HepG2 (cell line): ENCODE results near the gene TRDMT1. TPM values are rescaled to one million over a fixed set of nuclear protein-coding genes. Genes with fewer than 3 reads are reported as not detected.

Source experiments
- ATAC-seq: fragments of 200-7000 bp; cut with Tn5 transposase; 3 replicates; pipeline ENCODE4 v1.9.1; 2020; ENCODE audit warnings: mild to moderate bottlenecking, moderate library complexity
- BruUV-seq: library from RNA; stranded (reverse); fragments of 400-500 nt; replicated peaks from 2 replicates; lab custom pipeline; 2021; lab: Mats Ljungman, UMichigan
- CTCF ChIA-PET: fragments of 300-600 bp; formaldehyde crosslinking; extraction: SDS; loops from one replicate; lab custom pipeline; 2021; ENCODE audit warnings: low total read pairs, inconsistent platforms, low intra/inter-chr PET ratio; lab: Yijun Ruan, JAX
- POLR2A ChIA-PET: fragments of 350-600 bp; sonication (Branson Sonifier 250); formaldehyde crosslinking; loops from one replicate; lab custom pipeline; 2020; ENCODE audit warnings: antibody characterized with exemption, inconsistent platforms; lab: Yijun Ruan, JAX
- DNase-seq: peaks from one replicate; pipeline ENCODE4 v3.0.0-alpha.2; 2015; ENCODE audit warnings: low spot score
- FAIRE-seq: peaks from 3 replicates; lab custom pipeline; 2011; peaks lifted over from hg19 to GRCh38; lab: Jason Lieb, UNC
- H2AFZ ChIP-seq: one replicate; pipeline ENCODE4 v1.6.1; 2011; ENCODE audit warnings: low read length, inconsistent platforms
- H3K27ac ChIP-seq: fragments of 300-600 bp; 3 replicates; pipeline ENCODE4 v1.8.0; 2011; ENCODE audit warnings: mixed run types, mild to moderate bottlenecking, mixed read lengths, low read length, inconsistent platforms; ENCODE audit not compliant: insufficient read depth; ENCODE audit errors: extremely low read length
- H3K27me3 ChIP-seq, 2 experiments: fragments of 200-600 bp in 1 of 2; 2 replicates in 1 of 2; 3 replicates in 1 of 2; pipeline versions ENCODE4 v1.6.0 to v1.8.0; 2011; ENCODE audit warnings: low read length in 2 of 2, mild to moderate bottlenecking in 2 of 2, moderate library complexity in 2 of 2, inconsistent platforms in 1 of 2; ENCODE audit not compliant: insufficient read depth in 2 of 2, control insufficient read depth in 1 of 2
- H3K36me3 ChIP-seq, 2 experiments: fragments of 200-600 bp in 1 of 2; replicated peaks in 1 of 2; 2 replicates in 1 of 2; 3 replicates in 1 of 2; pipeline versions ENCODE4 v1.5.1 to v1.8.0; 2011; ENCODE audit warnings: low read length in 2 of 2, inconsistent platforms in 1 of 2; ENCODE audit not compliant: insufficient read depth in 2 of 2, control insufficient read depth in 1 of 2
- H3K4me1 ChIP-seq: 2 replicates; pipeline ENCODE4 v1.5.1; 2012; ENCODE audit warnings: low read length, inconsistent platforms; ENCODE audit not compliant: insufficient read depth
- H3K4me2 ChIP-seq: 2 replicates; pipeline ENCODE4 v1.6.0; 2011; ENCODE audit warnings: low read depth, low read length, inconsistent platforms
- H3K4me3 ChIP-seq, 3 experiments: fragments of 200-600 bp in 1 of 3; sonication (generic), shearing (Covaris generic) in 1 of 3; replicated peaks in 1 of 3; 2 replicates each; pipeline ENCODE4 v1.5.1; 2011 to 2016; ENCODE audit warnings: low read length in 3 of 3, inconsistent platforms in 2 of 3, low read depth in 2 of 3, mild to moderate bottlenecking in 2 of 3, control low read depth in 1 of 3, mixed read lengths in 1 of 3; ENCODE audit not compliant: insufficient read depth in 1 of 3
- H3K79me2 ChIP-seq: one replicate; pipeline ENCODE4 v1.6.1; 2011; ENCODE audit warnings: low read length, inconsistent platforms; ENCODE audit not compliant: insufficient read depth
- H3K9ac ChIP-seq: 2 replicates; pipeline ENCODE4 v1.6.0; 2011; ENCODE audit warnings: mild to moderate bottlenecking, low read depth, low read length, inconsistent platforms; ENCODE audit not compliant: insufficient read depth
- H3K9me3 ChIP-seq: 2 replicates; pipeline ENCODE4 v1.5.1; 2012; ENCODE audit warnings: mild to moderate bottlenecking, low read length
- H4K20me1 ChIP-seq: 2 replicates; pipeline ENCODE4 v1.6.0; 2011; ENCODE audit warnings: inconsistent platforms, mild to moderate bottlenecking, low read length, moderate library complexity; ENCODE audit not compliant: insufficient read depth
- HNRNPL ChIP-seq: fragments of 200-400 bp; formaldehyde crosslinking; IDR thresholded peaks from 2 replicates; pipeline ENCODE4 v1.6.1; 2017; ENCODE audit warnings: mild to moderate bottlenecking, low read depth, low read length
- HOXA9 ChIP-seq: sonication (generic); formaldehyde crosslinking; IDR thresholded peaks from 2 replicates; pipeline ENCODE4 v1.8.1; 2022; ENCODE audit warnings: missing genetic modification reagents, mild to moderate bottlenecking, moderate library complexity, borderline replicate concordance
- MEIS1 ChIP-seq: sonication (generic); formaldehyde crosslinking; IDR thresholded peaks from 2 replicates; pipeline ENCODE4 v1.9.0; 2021; ENCODE audit warnings: mild to moderate bottlenecking, missing genetic modification reagents, moderate library complexity, borderline replicate concordance
- NR3C1 ChIP-seq: sonication (generic); formaldehyde crosslinking; IDR thresholded peaks from 2 replicates; pipeline ENCODE4 v1.4.0; 2020; ENCODE audit warnings: missing genetic modification reagents
- POLR2G ChIP-seq: fragments of 200-400 bp; formaldehyde crosslinking; IDR thresholded peaks from 2 replicates; pipeline ENCODE4 v1.6.1; 2018; ENCODE audit warnings: mild to moderate bottlenecking, low read depth, low read length, moderate library complexity
- RNF2 ChIP-seq: fragments of 450-650 bp; conservative IDR thresholded peaks from 2 replicates; pipeline ENCODE4 v1.6.1; 2016; ENCODE audit warnings: low read depth
- SETDB1 ChIP-seq: sonication (generic); formaldehyde crosslinking; IDR thresholded peaks from 2 replicates; pipeline ENCODE4 v1.5.1; 2020; ENCODE audit warnings: missing genetic modification reagents, mild to moderate bottlenecking, borderline replicate concordance
- SMC3 ChIP-seq: IDR thresholded peaks from 2 replicates; pipeline ENCODE4 v1.6.1; 2011; ENCODE audit warnings: low read length, improper control_type of control experiment
- ZBTB21 ChIP-seq: sonication (generic); formaldehyde crosslinking; IDR thresholded peaks from 2 replicates; pipeline ENCODE4 v1.4.0; 2020; ENCODE audit warnings: missing genetic modification reagents
- ZNF350 ChIP-seq: sonication (generic); formaldehyde crosslinking; IDR thresholded peaks from 2 replicates; pipeline ENCODE4 v1.4.0; 2020; ENCODE audit warnings: mild to moderate bottlenecking, low read depth, missing genetic modification reagents, borderline replicate concordance
- ZNF446 ChIP-seq: sonication (generic); formaldehyde crosslinking; IDR thresholded peaks from 2 replicates; pipeline ENCODE4 v1.5.0; 2020; ENCODE audit warnings: mild to moderate bottlenecking, missing genetic modification reagents
- ZNF879 ChIP-seq: sonication (generic); formaldehyde crosslinking; IDR thresholded peaks from 2 replicates; pipeline ENCODE4 v1.8.1; 2023; ENCODE audit warnings: missing genetic modification reagents
- WGBS: methylation state at CpG from one replicate; pipeline ENCODE4 v1.1.6; 2017; ENCODE audit warnings: low lambda C conversion rate; 5-methylcytosine and 5-hydroxymethylcytosine counted together
- in situ Hi-C: cut with HindIII; loops from 2 replicates; pipeline ENCODE4 v1.10.0; 2017; ENCODE audit warnings: low pct_unique_long_range_greater_than_20kb; ENCODE audit not compliant: extremely low pct_ligation_motif_present
- intact Hi-C: fragments of 100-400 bp; cut with micrococcal nuclease; formaldehyde crosslinking; loops from one replicate; pipeline ENCODE4 v1.10.0; 2022; ENCODE audit not compliant: unreplicated experiment
- polyA plus RNA-seq, 8 experiments: library from polyadenylated mRNA; depleted of rRNA in 3 of 8; stranded (reverse) in 7 of 8; unstranded in 1 of 8; fragments of >200 nt; fragmentation: Illumina TruSeq in 4 of 8; extraction: Trizol in 4 of 8; gene quantifications; 2 replicates each; pipeline versions ENCODE4 v1.2.1 to v1.2.3, GENCODE V29; 2011 to 2016; ENCODE audit warnings: low read depth in 4 of 8, missing spikeins in 1 of 8, mixed read lengths in 1 of 8; ENCODE audit not compliant: insufficient read depth in 1 of 8
- total RNA-seq, 5 experiments: library from RNA; depleted of rRNA; stranded (reverse); fragments of >200 nt; fragmentation: Illumina TruSeq; extraction: Trizol; gene quantifications; 2 replicates each; pipeline ENCODE4 v1.2.3, GENCODE V29; 2016; ENCODE audit warnings: low read depth in 1 of 5
- TF ChIP-seq, protein P1 (sequence below): IDR thresholded peaks from 2 replicates; pipeline ENCODE4 v1.6.1; 2016; ENCODE audit warnings: low read depth, control low read depth
- TF ChIP-seq, protein P2 (sequence below): IDR thresholded peaks from 2 replicates; pipeline ENCODE4 v1.6.1; 2016; ENCODE audit warnings: missing biosample characterization, missing genetic modification reagents, low read depth
- TF ChIP-seq, protein P3 (sequence below): sonication (generic); formaldehyde crosslinking; IDR thresholded peaks from 2 replicates; pipeline ENCODE4 v1.8.0; 2022; ENCODE audit warnings: mild to moderate bottlenecking, missing genetic modification reagents, moderate library complexity
- TF ChIP-seq, protein P4 (sequence below): sonication (generic); formaldehyde crosslinking; IDR thresholded peaks from 2 replicates; pipeline ENCODE4 v1.4.0; 2020; ENCODE audit warnings: mild to moderate bottlenecking, missing genetic modification reagents, borderline replicate concordance
- TF ChIP-seq, protein P5 (sequence below): sonication (generic); formaldehyde crosslinking; IDR thresholded peaks from 2 replicates; pipeline ENCODE4 v1.4.0; 2020; ENCODE audit warnings: missing genetic modification reagents, borderline replicate concordance

Gene TRDMT1
- total and polyA plus RNA-seq, 2 of the 13 experiments (the other 11 are each of a cell fraction or from before 2014, with no cell fraction given): 2.0 to 3.0 TPM

DNA sequence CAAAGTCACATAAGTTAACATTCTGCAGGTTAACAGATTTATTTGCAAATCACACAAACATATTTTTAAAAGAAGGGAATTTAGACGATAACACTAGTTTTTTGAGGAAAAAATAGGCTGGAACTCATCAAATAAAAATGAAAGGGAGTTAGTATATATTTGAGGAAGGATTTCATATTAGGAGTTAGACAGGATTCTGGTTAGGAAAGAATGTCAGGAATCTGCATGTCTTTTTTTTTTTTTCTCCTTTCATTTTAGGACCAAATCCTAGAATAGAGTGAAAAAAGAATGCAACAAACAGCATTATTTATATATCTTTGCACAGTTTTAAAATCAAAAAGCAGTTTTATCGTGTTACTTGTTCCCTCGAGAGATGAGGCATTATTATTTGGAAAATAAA is 8.9 kb upstream of the TRDMT1 start:
- ATAC-seq (no peak), DNase-seq (no peak), FAIRE-seq (no peak)
- Histone ChIP-seq H3K4me2 (no peak overlapping the region), H3K36me3 (no peaks in the 10 kb centered on the region), H4K20me1 (no peaks in the 10 kb centered on the region), H3K4me1 (no peaks in the 10 kb centered on the region; the same call in 1 of the 2 replicates), H3K4me3 (no peak overlapping the region), H3K9me3 (no peaks in the 10 kb centered on the region), H3K27ac (no peak overlapping the region), H3K9ac (no peak overlapping the region), H3K79me2 (no peaks in the 10 kb centered on the region), H2AFZ (no peak overlapping the region), H3K27me3 (no peaks in the 10 kb centered on the region)
- in situ Hi-C loops (no loop called here), intact Hi-C loops (no loop called here)
- WGBS: 2% methylated on average over 3 of the region's 3 CpGs
- no TSS peak for BruUV-seq
- CTCF ChIA-PET: no interaction called here
- TF ChIP-seq HNRNPL: no peak
- no peak for TF ChIP-seq NR3C1
- TF ChIP-seq, protein P1, sequence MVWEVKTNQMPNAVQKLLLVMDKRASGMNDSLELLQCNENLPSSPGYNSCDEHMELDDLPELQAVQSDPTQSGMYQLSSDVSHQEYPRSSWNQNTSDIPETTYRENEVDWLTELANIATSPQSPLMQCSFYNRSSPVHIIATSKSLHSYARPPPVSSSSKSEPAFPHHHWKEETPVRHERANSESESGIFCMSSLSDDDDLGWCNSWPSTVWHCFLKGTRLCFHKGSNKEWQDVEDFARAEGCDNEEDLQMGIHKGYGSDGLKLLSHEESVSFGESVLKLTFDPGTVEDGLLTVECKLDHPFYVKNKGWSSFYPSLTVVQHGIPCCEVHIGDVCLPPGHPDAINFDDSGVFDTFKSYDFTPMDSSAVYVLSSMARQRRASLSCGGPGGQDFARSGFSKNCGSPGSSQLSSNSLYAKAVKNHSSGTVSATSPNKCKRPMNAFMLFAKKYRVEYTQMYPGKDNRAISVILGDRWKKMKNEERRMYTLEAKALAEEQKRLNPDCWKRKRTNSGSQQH: no peak
- TF ChIP-seq ZNF350 (CRISPR knock-in tag): no peak
- no peak for TF ChIP-seq POLR2G
- TF ChIP-seq SETDB1 (CRISPR knock-in tag): no peak
- TF ChIP-seq MEIS1: no peak
- TF ChIP-seq ZBTB21 (CRISPR knock-in tag): no peak
- no peak for TF ChIP-seq ZNF446 (CRISPR knock-in tag)
- no peak for TF ChIP-seq RNF2
- TF ChIP-seq, protein P2, sequence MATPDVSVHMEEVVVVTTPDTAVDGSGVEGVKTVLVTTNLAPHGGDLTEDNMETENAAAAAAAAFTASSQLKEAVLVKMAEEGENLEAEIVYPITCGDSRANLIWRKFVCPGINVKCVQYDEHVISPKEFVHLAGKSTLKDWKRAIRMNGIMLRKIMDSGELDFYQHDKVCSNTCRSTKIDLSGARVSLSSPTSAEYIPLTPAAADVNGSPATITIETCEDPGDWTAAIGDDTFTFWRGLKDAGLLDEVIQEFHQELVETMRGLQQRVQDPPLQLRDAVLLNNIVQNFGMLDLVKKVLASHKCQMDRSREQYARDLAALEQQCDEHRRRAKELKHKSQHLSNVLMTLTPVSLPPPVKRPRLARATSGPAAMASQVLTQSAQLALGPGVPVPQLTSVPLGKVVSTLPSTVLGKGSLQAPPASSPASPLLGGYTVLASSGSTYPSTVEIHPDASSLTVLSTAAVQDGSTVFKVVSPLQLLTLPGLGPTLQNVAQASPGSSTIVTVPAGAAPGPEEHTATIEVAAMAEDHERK (CRISPR knock-in tag): no peak
- no peak for TF ChIP-seq SMC3
- no peak for TF ChIP-seq ZNF879 (CRISPR knock-in tag)
- no peak for TF ChIP-seq HOXA9
- TF ChIP-seq, protein P3, sequence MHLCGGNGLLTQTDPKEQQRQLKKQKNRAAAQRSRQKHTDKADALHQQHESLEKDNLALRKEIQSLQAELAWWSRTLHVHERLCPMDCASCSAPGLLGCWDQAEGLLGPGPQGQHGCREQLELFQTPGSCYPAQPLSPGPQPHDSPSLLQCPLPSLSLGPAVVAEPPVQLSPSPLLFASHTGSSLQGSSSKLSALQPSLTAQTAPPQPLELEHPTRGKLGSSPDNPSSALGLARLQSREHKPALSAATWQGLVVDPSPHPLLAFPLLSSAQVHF (CRISPR knock-in tag): no peak
- TF ChIP-seq, protein P4, sequence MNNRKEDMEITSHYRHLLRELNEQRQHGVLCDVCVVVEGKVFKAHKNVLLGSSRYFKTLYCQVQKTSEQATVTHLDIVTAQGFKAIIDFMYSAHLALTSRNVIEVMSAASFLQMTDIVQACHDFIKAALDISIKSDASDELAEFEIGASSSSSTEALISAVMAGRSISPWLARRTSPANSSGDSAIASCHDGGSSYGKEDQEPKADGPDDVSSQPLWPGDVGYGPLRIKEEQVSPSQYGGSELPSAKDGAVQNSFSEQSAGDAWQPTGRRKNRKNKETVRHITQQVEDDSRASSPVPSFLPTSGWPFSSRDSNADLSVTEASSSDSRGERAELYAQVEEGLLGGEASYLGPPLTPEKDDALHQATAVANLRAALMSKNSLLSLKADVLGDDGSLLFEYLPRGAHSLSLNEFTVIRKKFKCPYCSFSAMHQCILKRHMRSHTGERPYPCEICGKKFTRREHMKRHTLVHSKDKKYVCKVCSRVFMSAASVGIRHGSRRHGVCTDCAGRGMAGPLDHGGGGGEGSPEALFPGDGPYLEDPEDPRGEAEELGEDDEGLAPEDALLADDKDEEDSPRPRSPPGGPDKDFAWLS (CRISPR knock-in tag): no peak
- TF ChIP-seq, protein P5, sequence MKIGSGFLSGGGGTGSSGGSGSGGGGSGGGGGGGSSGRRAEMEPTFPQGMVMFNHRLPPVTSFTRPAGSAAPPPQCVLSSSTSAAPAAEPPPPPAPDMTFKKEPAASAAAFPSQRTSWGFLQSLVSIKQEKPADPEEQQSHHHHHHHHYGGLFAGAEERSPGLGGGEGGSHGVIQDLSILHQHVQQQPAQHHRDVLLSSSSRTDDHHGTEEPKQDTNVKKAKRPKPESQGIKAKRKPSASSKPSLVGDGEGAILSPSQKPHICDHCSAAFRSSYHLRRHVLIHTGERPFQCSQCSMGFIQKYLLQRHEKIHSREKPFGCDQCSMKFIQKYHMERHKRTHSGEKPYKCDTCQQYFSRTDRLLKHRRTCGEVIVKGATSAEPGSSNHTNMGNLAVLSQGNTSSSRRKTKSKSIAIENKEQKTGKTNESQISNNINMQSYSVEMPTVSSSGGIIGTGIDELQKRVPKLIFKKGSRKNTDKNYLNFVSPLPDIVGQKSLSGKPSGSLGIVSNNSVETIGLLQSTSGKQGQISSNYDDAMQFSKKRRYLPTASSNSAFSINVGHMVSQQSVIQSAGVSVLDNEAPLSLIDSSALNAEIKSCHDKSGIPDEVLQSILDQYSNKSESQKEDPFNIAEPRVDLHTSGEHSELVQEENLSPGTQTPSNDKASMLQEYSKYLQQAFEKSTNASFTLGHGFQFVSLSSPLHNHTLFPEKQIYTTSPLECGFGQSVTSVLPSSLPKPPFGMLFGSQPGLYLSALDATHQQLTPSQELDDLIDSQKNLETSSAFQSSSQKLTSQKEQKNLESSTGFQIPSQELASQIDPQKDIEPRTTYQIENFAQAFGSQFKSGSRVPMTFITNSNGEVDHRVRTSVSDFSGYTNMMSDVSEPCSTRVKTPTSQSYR (CRISPR knock-in tag): no peak
- POLR2A ChIA-PET: no interaction called here
